LoVo (cell line): ENCODE measurements around the gene ARHGAP32.

Source experiments
- DNase-seq: peaks from one replicate; pipeline ENCODE4 v3.0.0-alpha.2; 2016; ENCODE audit warnings: low spot score

Gene ARHGAP32

DNA sequence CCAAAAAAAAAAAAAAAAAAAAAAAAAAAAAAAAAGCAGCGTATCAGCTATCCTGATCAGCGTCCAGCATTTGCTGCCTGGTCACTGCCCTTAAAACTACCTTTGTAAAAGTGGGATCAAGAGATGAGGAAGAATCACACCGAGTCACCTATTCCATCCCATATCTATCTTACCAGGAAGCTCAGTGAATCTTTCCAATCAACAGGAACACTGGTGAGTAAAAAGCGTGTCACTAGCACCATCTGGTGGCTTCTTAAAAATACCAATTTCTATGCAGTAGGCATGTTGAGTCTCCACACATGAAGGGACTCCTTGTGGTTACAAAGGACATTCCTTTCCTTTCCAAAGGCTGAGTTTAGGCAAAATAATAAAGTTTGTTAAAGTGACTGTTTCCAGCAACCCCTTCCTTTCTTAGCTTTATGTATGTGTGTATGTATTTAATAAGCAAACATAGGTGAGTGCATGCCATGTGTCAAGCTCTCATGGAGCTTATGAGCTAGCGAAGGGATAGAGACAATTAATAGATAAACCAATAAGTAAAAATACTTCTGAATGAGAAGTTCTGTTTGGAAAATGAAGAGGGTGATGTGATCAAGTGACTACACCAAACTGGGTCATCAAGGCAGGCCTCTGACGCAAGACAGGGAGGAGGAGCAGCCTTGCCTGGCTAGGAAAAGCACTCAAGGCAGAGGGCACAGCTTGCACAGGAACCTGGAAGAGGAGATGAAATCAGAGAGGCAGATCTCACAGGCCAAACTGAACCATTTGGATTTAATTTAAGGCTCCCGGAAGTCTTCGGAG, 235.5 kb downstream of the ARHGAP32 start:
- DNase-seq, result peak; percentile 80

DNA sequence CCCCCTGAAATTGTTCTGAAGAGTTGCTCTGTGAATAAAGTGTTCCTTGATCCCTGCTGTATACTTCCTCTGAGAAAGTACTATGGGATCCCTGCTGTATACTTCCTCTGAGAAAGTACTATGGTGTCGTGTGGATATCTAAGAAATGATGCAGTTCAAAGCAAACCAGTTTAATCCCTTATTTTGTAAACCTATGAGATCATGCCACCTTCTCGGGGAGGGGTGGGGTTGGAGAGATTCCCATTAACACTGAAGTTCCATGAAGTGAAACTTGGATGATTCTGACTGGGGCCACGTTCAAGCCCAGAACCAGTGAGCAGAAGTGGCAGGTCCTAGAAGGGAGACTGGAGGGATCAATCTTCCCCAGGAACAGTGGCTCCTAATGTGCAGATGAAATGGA, 236.5 kb downstream of the ARHGAP32 start:
- no peak for DNase-seq

DNA sequence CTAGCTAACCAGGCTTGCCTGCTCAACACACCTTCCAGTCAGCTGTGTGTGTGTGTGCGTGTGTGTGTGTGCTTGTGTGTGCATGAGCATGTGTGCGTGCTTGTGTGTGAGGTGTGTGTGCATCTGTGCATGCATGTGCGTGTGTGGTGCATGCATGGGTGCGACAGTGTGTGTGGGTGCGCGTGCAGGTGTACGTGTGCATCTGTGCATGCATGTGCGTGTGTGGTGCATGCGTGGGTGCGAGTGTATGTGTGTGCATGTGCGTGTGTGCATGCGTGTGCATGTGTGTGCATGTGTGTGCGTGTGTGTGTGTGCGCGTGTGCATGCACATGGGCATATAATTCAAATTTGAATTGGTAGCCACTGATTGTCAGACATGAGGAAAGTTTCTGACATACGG, 239.0 kb downstream of the ARHGAP32 start:
- DNase-seq, result no peak

GRCh38 chr11:128949791-128950454, 242.2 kb downstream of the ARHGAP32 start:
- no peak for DNase-seq

- no peak for DNase-seq
Measured at GRCh38 chr11:128948583-128948982, 243.5 kb downstream of the ARHGAP32 start.

DNA sequence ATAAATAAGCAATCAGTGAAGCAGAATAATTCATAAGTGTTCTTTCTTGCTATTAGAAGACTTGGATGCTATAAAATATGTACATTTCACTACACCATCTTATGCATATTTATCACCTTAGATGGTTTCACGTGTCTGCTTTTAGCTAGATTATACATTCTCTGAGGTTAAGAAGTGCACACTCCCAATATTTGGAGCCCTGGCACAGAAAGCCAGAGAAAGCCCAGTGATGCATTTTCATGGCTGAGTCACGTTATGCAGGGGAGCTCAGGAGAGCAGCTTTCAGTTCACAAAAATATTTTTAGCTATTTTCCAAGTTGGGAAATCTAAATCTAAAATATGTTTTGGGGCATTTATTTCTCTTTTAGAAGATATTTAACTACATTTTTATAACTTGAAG, 244.4 kb downstream of the ARHGAP32 start:
- DNase-seq, result no peak

DNA sequence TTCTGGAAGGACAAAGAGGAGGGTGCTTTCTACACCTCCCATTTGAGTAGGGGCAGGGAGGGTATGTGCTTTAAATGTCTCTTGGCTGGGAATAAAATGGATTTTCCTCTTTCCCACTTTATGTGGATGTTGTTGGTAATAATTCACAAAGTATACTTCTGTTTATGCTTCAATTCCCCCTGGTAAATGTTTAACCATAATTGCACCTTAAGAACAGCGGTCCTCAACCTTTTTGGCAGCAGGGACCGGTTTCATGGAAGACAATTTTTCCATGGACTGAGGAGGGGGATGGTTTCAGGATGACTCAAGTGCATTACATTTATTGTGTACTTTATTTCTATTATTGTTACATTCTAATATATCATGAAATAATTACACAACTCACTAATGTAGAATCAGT, 245.5 kb downstream of the ARHGAP32 start:
- no peak for DNase-seq

DNA sequence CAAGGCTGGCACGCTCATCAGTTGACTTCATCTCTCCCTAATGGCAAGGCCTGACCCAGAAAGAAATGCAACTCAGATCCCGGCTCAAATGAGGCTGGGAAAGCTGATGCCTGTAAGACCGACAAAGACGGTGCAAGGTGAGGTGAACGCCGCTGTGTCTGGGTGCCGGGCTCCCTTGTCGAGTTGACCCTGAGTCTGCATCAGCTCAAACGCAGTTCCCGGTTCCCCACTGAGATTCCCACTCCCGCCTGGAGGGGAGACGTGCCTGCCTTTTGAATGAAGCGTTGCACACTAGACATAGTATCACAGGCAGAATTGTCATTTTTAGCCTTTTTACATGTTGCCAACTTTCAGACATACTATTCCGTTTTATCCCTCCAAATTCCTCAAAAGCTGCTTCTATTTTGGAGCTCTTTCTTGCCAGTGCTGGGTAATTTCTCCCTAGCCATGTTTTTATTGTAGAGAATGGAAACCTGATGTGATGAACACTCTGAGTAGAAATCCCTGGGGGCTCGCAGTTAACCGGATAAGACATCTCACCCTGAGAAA, 248.6 kb downstream of the ARHGAP32 start:
- DNase-seq, result no peak

DNA sequence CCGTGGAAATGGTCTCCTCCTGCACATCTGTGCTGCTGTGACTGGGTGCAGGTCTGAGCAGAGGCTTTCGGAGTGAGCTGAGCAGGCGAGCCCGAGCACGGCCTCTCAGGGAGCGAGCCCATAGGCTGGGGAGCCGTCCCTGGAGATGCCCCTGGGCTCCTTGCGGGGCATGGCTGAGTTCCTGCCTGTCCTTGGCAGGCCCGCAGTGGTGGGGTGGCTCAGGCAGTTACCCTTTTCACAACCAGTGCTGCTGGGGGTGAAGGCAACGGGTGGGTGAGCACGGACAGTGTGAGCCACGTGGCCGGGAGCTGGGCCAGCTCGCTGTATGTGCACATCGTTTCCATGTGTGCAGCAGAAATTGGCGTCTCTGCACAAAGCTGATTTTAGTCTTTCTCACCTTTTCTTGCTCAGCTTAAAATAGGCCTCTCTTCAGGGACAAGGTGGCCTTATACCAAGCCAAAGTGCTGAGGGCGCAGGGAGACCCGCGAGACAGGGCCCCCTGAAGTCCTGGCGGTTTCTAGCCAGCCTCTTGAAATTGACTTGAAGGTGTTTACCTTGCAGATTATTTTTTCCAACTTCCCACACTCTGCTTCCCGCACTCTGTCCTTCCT, 249.2 kb downstream of the ARHGAP32 start, which contains the start of gene TP53AIP1:
TP53AIP1 (minus strand) TSS at position 55 of the 611 bp plus-strand sequence. CDS start 5,053 bp downstream, outside the sequence.
- no peak for DNase-seq

- no peak for DNase-seq
Measured at GRCh38 chr11:128942272-128942612, 249.9 kb downstream of the ARHGAP32 start.

- no peak for DNase-seq
Measured at GRCh38 chr11:128941573-128942271, 250.4 kb downstream of the ARHGAP32 start.

DNA sequence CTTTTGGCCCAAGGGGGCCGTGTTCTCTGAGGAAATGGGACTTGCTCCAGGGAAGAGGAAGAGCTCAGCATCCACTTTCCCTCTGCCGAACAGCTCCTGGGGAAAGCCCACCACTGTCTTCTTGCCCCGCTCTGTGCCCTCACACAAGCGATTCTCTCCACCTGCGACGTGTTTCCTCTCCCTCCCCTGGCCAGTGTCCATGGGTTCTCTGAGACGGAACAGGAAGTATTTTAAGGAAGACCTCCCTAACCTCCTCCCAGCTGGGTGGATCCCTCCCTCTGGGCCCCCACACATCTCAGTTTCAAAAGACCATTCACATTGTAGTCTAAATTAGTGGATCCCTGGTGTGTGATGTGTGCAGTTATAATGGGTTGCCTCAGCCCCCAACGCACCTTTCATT, 251.0 kb downstream of the ARHGAP32 start:
- no peak for DNase-seq

GRCh38 chr11:128940603-128941002, 251.5 kb downstream of the ARHGAP32 start:
- no peak for DNase-seq

DNA sequence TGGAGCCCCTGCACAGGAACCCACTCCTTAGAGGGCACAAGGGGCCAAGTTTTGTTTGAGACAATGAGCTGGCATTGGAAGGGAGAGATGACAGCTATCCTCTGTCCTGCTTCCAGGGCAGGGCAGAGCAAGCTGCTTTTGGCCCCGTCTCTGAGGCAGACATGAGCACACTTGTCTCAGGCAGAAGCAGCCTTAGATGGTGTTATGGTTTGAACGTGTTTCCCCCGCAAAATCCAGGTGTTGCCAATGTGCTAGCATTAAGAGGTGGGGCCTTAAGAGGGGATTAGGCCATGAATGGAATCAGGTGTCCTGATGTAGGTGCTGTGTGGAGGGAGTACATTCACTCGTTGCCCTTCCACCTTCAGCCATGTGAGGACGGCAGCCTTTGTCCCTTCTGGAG, 252.0 kb downstream of the ARHGAP32 start:
- no peak for DNase-seq

- DNase-seq, result no peak
Measured at GRCh38 chr11:128939591-128939990, 252.5 kb downstream of the ARHGAP32 start.

GRCh38 chr11:128938156-128938885, 253.8 kb downstream of the ARHGAP32 start:
- DNase-seq, result no peak

- DNase-seq, result no peak
Measured at GRCh38 chr11:128937480-128937879, 254.6 kb downstream of the ARHGAP32 start.

DNA sequence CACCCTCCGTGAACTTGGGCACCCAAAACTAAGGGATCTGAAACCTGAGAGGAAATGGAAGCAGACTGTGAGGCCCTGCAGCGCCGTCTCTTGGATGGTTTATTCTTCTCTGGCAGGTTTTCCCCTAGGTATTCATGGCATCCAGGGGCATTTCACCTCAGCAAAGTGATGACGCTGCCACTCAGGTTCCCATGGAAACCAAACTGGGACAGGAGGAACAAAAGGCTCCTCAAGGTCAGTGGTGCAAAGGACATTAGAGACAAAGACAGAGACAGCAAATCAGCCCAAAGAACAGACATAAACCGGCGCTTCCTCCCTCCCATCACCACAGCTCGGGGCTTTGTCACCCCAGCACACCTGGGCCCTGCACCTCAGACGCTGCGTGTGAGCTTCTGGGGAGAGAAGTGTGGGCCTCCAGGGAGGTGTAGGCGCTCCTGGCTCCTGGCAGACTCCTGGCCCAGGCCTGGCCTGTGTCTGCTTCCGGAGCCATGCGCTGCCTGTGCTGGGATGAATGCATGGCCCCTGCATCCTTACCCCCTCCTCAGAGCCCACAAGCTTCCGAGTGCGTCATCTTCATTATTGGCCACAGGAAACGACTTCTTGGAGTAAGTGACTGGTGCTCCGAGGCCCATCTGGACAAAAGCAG, 255.4 kb downstream of the ARHGAP32 start:
- DNase-seq, result no peak

DNA sequence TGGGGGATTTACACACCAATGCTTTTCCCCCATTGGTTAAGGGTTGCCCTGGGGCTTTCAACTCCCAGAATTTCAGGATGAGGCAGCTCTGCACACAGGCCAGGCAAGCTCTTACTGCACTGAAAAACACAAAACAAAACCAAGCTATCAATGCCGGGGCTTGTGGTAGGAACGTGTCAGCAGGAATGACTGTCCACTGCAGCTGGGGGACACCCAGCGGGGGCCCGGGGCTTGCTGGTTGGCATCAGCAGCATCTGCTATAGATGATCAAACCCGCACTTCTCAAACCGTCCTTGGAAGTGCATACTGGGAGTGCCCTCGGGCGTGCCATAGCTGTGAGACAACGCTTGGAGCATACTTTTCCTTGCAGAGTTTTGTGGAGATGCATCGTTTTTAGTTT, 257.2 kb downstream of the ARHGAP32 start:
- no peak for DNase-seq

DNA sequence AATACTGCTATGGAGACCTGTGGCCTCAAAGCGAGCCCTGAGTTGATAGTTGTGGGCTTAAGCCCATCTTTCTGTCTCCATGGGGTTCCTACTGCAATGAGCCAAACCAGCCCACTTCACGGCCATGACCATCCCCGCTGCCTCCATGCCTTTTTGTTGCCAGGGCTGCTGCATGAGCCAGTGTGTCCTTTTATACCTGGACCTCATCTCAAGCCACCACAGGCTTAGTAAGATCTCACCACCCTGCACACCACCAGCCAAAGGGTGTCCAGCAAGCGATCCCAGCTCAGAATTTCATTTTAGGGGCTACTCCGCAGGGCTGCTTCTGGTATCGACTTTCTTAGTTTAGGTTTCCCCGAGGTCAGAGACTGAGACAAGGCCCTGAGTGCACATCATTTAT, 257.8 kb downstream of the ARHGAP32 start:
- DNase-seq, result no peak
